ENCODE data around the gene TNPO2. TPM values are rescaled to one million over a fixed set of nuclear protein-coding genes. Genes with fewer than 3 reads are reported as not detected.
"Not testable (repeated sequence)": the region's sequence is repeated elsewhere in the genome, so short reads cannot be mapped to it uniquely, and the experiment has no call there.

TNPO2 gene
- polyA plus RNA-seq, 3 donors: 0.28 to 45.2 (median 0.52) TPM

- H3K4me3 ChIP-seq (replicated peaks in 1 of 3; ENCODE audit: low read depth in 2 of 3, low read length in 3 of 3): no peak overlapping the region
- Mint-ChIP-seq H3K27ac (no peak overlapping the region), H3K4me1 (peaks cover 8% of the 10 kb centered on the region), H3K9me3 (peaks cover 0 to 4% (median 0%) of the 10 kb centered on the region in 7 donors), H3K36me3 (peaks cover 55 to 77% of the 10 kb centered on the region in 2 donors), H3K27me3 (ENCODE audit: low read depth in 3 of 3) (peaks cover 0 to 1% (median 0%) of the 10 kb centered on the region in 3 donors), H3K4me3 (no peak overlapping the region)
- no peak for TF ChIP-seq CTCF (IDR thresholded peaks at IDR 0.05)
- no peak overlapping the region for H2AFZ ChIP-seq (ENCODE audit: insufficient read depth, low read depth, low read length, poor library complexity, severe bottlenecking)
- no peak overlapping the region for H3K4me2 ChIP-seq (replicated peaks; ENCODE audit: extremely low read depth, low read length, poor library complexity, severe bottlenecking)
- no peaks in the 10 kb centered on the region for H4K20me1 ChIP-seq (ENCODE audit: insufficient read depth, low read length)
- peaks cover 46 to 67% of the 10 kb centered on the region in 2 donors for H3K36me3 ChIP-seq (replicated peaks in 1 of 2; ENCODE audit: control insufficient read depth in 1 of 2, insufficient read depth in 2 of 2, low read length in 2 of 2)
- intact Hi-C loops (cut with micrococcal nuclease): loop anchor here in 1 of 2 donors (2.0 kb wide), 1 partner anchor 41 kb away; no protein-coding TSS in a partner anchor
- H3K27ac ChIP-seq (ENCODE audit: low read depth in 1 of 2, low read length in 2 of 2): no peak overlapping the region
- no CpG with 5 or more reads among the region's 3 CpGs for WGBS (ENCODE audit: insufficient coverage)
- H3K4me1 ChIP-seq (ENCODE audit: control insufficient read depth in 1 of 2, insufficient read depth in 2 of 2, low read length in 2 of 2): peaks cover 5 to 7% of the 10 kb centered on the region in 2 donors
- DNase-seq: no peak
- H3K27me3 ChIP-seq (ENCODE audit: control insufficient read depth in 2 of 2, insufficient read depth in 2 of 2, low read length in 2 of 2): no peaks in the 10 kb centered on the region
- H3K9me3 ChIP-seq (replicated peaks in 1 of 2; ENCODE audit: control insufficient read depth in 1 of 2, insufficient read depth in 1 of 2, low read length in 2 of 2): no peaks in the 10 kb centered on the region
- H3K9ac ChIP-seq (ENCODE audit: insufficient read depth, low read length, poor library complexity, severe bottlenecking): no peak overlapping the region
- H3K79me2 ChIP-seq (ENCODE audit: insufficient read depth, low read length): peaks cover 38% of the 10 kb centered on the region
Observed at GRCh38 chr19:12715929-12716328, 7.8 kb downstream of the TNPO2 start.

DNA sequence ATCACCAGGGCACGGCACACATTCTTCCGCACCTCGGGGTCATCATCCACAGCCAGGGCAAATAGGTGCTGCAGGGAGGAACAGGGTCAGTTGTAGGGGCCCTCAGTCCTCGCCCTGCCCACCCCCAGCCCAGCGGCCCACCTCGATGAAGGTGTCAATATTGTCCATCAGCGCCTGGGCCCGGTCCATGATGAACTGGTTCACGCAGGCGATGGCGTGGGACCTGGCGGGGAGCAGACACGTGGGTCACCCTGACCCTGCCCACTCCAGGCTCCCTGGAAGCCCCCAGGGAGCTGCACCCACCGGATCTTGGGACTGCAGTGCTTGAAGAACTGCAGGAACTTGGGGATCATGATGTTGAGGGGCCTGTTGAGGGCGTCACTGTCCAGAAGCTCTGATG lies 8.6 kb downstream of the TNPO2 start:
- no peaks in the 10 kb centered on the region for H3K9me3 ChIP-seq (replicated peaks in 1 of 2; ENCODE audit: control insufficient read depth in 1 of 2, insufficient read depth in 1 of 2, low read length in 2 of 2)
- peaks cover 2% of the 10 kb centered on the region for H3K4me1 Mint-ChIP-seq
- no peak overlapping the region for H3K4me3 ChIP-seq (replicated peaks in 1 of 3; ENCODE audit: low read depth in 2 of 3, low read length in 3 of 3)
- intact Hi-C loops (cut with micrococcal nuclease): no loop called here
- WGBS (ENCODE audit: insufficient coverage): 99% methylated on average over 8 of the region's 15 CpGs
- no peaks in the 10 kb centered on the region for H4K20me1 ChIP-seq (ENCODE audit: insufficient read depth, low read length)
- H3K27ac ChIP-seq (ENCODE audit: low read depth in 1 of 2, low read length in 2 of 2): no peak overlapping the region
- no peak overlapping the region for H3K4me2 ChIP-seq (replicated peaks; ENCODE audit: extremely low read depth, low read length, poor library complexity, severe bottlenecking)
- H3K36me3 ChIP-seq (replicated peaks in 1 of 2; ENCODE audit: control insufficient read depth in 1 of 2, insufficient read depth in 2 of 2, low read length in 2 of 2): peaks cover 53 to 75% of the 10 kb centered on the region in 2 donors
- no peak overlapping the region for H3K9ac ChIP-seq (ENCODE audit: insufficient read depth, low read length, poor library complexity, severe bottlenecking)
- H3K4me3 Mint-ChIP-seq: no peak overlapping the region
- peaks cover 30% of the 10 kb centered on the region for H3K79me2 ChIP-seq (ENCODE audit: insufficient read depth, low read length)
- peaks cover 0 to 1% (median 0%) of the 10 kb centered on the region in 3 donors for H3K27me3 Mint-ChIP-seq (ENCODE audit: low read depth in 3 of 3)
- peaks cover 62 to 85% of the 10 kb centered on the region in 2 donors for H3K36me3 Mint-ChIP-seq
- no peak overlapping the region for H3K27ac Mint-ChIP-seq
- H3K9me3 Mint-ChIP-seq: peaks cover 0 to 4% (median 0%) of the 10 kb centered on the region in 7 donors
- DNase-seq: no peak
- H3K4me1 ChIP-seq (ENCODE audit: control insufficient read depth in 1 of 2, insufficient read depth in 2 of 2, low read length in 2 of 2): no peaks in the 10 kb centered on the region
- no peak overlapping the region for H2AFZ ChIP-seq (ENCODE audit: insufficient read depth, low read depth, low read length, poor library complexity, severe bottlenecking)
- TF ChIP-seq CTCF (IDR thresholded peaks at IDR 0.05): no peak
- H3K27me3 ChIP-seq (ENCODE audit: control insufficient read depth in 2 of 2, insufficient read depth in 2 of 2, low read length in 2 of 2): no peaks in the 10 kb centered on the region

DNA sequence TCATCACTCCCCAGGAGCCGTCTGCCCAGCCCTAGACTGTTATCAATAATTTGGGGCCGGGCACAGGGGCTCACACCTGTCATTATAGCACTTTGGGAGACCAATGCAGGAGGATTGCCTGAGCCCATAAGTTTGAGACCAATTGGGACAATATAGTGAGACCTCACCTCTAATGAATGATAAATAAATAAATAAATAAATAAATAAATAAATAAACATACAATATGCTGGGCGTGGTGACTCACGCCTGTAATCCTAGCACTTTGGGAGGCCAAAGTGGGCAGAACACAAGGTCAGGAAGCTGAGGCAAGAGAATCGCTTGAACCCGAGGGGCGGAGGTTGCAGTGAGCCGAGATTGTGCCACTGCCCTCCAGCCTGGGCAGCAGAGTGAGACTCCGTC lies 10.4 kb downstream of the TNPO2 start:
- H3K36me3 Mint-ChIP-seq: peaks cover 60 to 86% of the 10 kb centered on the region in 2 donors
- H3K27me3 Mint-ChIP-seq (ENCODE audit: low read depth in 3 of 3); H3K9me3 Mint-ChIP-seq; H2AFZ ChIP-seq (ENCODE audit: insufficient read depth, low read depth, low read length, poor library complexity, severe bottlenecking); H3K27ac ChIP-seq (ENCODE audit: low read depth in 1 of 2, low read length in 2 of 2); H3K4me3 Mint-ChIP-seq; H4K20me1 ChIP-seq (ENCODE audit: insufficient read depth, low read length); H3K4me1 ChIP-seq (ENCODE audit: control insufficient read depth in 1 of 2, insufficient read depth in 2 of 2, low read length in 2 of 2); H3K27me3 ChIP-seq (ENCODE audit: control insufficient read depth in 2 of 2, insufficient read depth in 2 of 2, low read length in 2 of 2); intact Hi-C loops (cut with micrococcal nuclease); H3K4me2 ChIP-seq (replicated peaks; ENCODE audit: extremely low read depth, low read length, poor library complexity, severe bottlenecking); H3K27ac Mint-ChIP-seq; H3K9me3 ChIP-seq (replicated peaks in 1 of 2; ENCODE audit: control insufficient read depth in 1 of 2, insufficient read depth in 1 of 2, low read length in 2 of 2); H3K4me3 ChIP-seq (replicated peaks in 1 of 3; ENCODE audit: low read depth in 2 of 3, low read length in 3 of 3); H3K9ac ChIP-seq (ENCODE audit: insufficient read depth, low read length, poor library complexity, severe bottlenecking); H3K4me1 Mint-ChIP-seq; DNase-seq: not testable (repeated sequence)
- WGBS (ENCODE audit: insufficient coverage): 100% methylated on average over 2 of the region's 9 CpGs
- Histone ChIP-seq H3K36me3 (replicated peaks in 1 of 2; ENCODE audit: control insufficient read depth in 1 of 2, insufficient read depth in 2 of 2, low read length in 2 of 2) (peaks cover 56 to 81% of the 10 kb centered on the region in 2 donors), H3K79me2 (ENCODE audit: insufficient read depth, low read length) (peaks cover 12% of the 10 kb centered on the region)
